GM18858 (cell line): ENCODE measurements around the gene SLC66A2.

ENCODE experiments used
- ATAC-seq: cut with Tn5 transposase; IDR thresholded peaks from one replicate; pipeline ENCODE4 v1.9.1; 2021; ENCODE audit not compliant: unreplicated experiment

Gene SLC66A2

DNA sequence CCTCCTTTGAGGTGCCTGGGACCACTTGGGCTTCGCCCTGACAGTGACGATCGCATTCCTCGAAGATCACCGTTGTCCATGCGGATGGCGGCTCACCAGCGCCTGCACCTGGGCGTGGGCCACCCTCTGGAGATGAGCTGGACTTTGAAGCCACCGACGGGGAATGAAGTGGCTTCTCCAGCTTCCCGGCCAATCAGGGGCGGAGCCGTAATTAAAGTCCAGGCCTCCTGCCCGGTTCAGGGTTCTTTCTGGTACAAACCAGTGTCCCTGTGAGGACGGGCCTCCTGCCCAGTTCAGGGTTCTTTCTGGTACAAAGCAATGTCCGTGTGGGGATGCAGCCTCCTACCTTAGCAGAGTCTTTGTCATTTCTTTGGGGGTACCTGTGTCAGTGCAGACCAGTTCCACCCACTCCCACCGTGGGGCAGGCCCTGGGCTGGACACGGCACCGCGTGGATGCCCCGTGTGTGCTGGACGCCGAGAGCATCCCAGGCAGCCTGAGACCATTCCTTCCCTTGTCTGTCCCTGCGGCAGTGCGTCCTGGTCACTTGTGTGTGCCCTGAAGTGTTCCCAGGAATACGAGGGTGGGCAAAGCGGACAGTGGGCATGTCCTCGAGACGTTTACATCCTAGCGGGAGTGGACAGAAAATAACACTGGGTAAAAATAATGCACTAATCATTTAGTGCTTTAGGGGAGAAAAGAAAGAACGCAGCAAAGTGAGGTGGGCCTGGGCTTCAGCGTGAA, 98.7 kb downstream of the SLC66A2 start:
- no peak for ATAC-seq
